Nephron (organoid): ENCODE data around the gene CALB2.

Experiments
- H3K27ac Mint-ChIP-seq, 3 experiments: 2 replicates each; pipeline ENCODE4 v1.8.0; 2020; ENCODE audit warnings: mixed read lengths in 3 of 3, mild to moderate bottlenecking in 2 of 3, moderate library complexity in 1 of 3
- H3K27me3 Mint-ChIP-seq: 2 replicates; pipeline ENCODE4 v1.8.0; 2021; ENCODE audit warnings: low read depth, mild to moderate bottlenecking, moderate library complexity, mixed read lengths
- H3K36me3 Mint-ChIP-seq: 2 replicates; pipeline ENCODE4 v1.8.0; 2020; ENCODE audit warnings: low read depth, mixed read lengths
- H3K4me1 Mint-ChIP-seq: 2 replicates; pipeline ENCODE4 v1.8.0; 2020; ENCODE audit warnings: mixed read lengths
- H3K4me3 Mint-ChIP-seq, 3 experiments: 2 replicates each; pipeline ENCODE4 v1.8.0; 2020; ENCODE audit warnings: mild to moderate bottlenecking in 3 of 3, mixed read lengths in 3 of 3, moderate library complexity in 2 of 3
- H3K9me3 Mint-ChIP-seq: 2 replicates; pipeline ENCODE4 v1.8.0; 2020; ENCODE audit warnings: mixed read lengths
- CTCF ChIP-seq, 3 experiments: fragments of 200-600 bp; sonication (generic); IDR thresholded peaks; one replicate each; pipeline ENCODE4 v1.5.0; 2021; ENCODE audit warnings: antibody characterized with exemption in 3 of 3; ENCODE audit not compliant: unreplicated experiment in 3 of 3

The CALB2 gene

GRCh38 chr16:71360378-71360777, 1.9 kb downstream of the CALB2 start:
- Mint-ChIP-seq H3K4me3 (no peak overlapping the region), H3K36me3 (no peaks in the 10 kb centered on the region), H3K4me1 (no peaks in the 10 kb centered on the region), H3K27ac (no peak overlapping the region), H3K9me3 (no peaks in the 10 kb centered on the region), H3K27me3 (peaks cover 72% of the 10 kb centered on the region)
- no peak for TF ChIP-seq CTCF (IDR thresholded peaks at IDR 0.05; ENCODE audit: unreplicated experiment in 3 of 3)

DNA sequence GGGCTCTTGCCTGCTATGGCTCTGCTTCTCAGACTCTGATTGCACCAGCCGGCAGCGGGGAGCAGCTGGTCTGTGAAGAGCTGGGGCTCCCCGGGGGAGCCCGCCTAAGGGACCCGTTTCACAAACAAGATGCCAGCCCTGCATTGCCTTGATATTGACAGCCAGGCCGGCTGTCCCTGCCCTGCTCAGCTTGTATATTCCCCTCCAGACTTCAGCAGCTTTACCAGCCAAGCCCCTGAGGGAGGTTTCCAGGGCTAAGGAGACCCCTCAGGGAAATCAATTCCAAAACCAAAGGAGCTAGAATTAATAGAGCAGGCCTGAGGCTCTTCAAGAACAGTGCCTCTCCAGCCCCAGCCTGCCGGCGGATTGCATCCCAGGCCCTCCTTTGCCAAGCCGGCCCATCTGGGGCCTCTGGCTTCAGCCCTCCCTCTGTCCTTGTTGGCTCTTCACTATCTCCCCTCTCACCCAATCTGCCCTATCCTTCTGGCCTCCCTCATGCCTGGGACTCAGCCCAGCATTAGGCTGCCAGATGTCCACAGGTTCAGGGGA, 5.7 kb downstream of the CALB2 start:
- no peak overlapping the region for H3K27ac Mint-ChIP-seq
- no peak overlapping the region for H3K4me3 Mint-ChIP-seq
- TF ChIP-seq CTCF (IDR thresholded peaks at IDR 0.05; ENCODE audit: unreplicated experiment in 3 of 3): no peak
- H3K36me3 Mint-ChIP-seq: no peaks in the 10 kb centered on the region
- peaks cover 58% of the 10 kb centered on the region for H3K27me3 Mint-ChIP-seq
- no peaks in the 10 kb centered on the region for H3K9me3 Mint-ChIP-seq
- H3K4me1 Mint-ChIP-seq: no peaks in the 10 kb centered on the region

DNA sequence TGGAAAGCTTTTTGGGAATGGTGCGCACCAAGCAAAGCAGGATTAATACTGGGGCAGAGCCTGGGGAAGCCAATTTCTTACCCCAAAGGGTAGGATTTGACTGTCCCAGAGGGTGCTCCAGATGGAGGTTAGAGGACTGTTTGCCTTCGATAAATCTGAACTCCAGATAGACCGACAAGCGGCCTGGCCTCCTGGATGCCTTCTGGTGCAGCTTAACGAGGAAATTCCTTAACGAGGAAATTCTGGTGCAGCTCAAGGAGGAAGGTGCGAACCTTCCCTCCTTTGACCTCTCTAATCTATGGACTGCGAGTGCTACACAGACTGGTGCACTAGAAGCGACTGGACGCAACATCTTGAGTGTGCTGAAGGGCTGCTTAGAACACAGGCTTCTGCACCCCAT, 6.5 kb downstream of the CALB2 start:
- H3K9me3 Mint-ChIP-seq: no peaks in the 10 kb centered on the region
- H3K27me3 Mint-ChIP-seq: peaks cover 58% of the 10 kb centered on the region
- H3K27ac Mint-ChIP-seq: no peak overlapping the region
- H3K36me3 Mint-ChIP-seq: no peaks in the 10 kb centered on the region
- H3K4me3 Mint-ChIP-seq: no peak overlapping the region
- no peaks in the 10 kb centered on the region for H3K4me1 Mint-ChIP-seq
- TF ChIP-seq CTCF (IDR thresholded peaks at IDR 0.05; ENCODE audit: unreplicated experiment in 3 of 3): no peak

DNA sequence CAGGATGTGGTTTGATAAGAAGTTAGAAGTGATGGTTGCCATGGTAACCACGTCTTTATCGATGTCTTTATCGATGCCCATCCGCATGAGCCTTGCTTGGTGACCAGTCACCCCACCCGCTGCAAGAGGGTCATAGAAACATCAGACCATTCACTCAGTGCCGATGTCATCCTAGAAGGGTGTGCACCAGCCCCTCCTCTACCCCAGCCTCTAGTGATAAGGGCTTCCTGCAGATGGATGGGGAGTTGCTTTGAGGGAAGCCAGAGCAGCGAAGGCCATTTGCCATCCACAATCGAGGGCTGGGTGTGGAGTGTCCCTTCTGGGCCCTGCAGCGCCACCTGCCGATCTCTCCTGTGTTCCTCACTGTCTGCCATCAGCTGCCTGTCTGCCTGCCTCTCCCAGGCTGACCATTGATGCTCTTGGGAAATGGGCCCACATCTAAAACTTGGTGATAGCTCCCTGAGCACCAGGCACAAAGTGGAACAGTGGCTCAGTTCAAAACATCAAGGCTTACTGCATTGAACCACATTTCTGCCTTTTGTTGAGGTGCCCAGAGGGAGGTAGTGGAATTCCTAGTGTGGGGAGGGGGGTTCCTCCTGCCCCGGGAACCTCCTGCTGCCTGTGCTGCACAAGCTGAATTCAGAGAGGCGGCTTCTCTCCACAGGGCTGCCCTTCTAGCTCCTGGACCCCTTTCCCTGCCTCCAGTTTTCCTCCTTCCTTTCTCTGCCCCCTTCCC, 8.9 kb downstream of the CALB2 start:
- Mint-ChIP-seq H3K4me3 (no peak overlapping the region), H3K27me3 (peaks cover 38% of the 10 kb centered on the region), H3K9me3 (no peaks in the 10 kb centered on the region), H3K36me3 (no peaks in the 10 kb centered on the region), H3K4me1 (no peaks in the 10 kb centered on the region), H3K27ac (no peak overlapping the region)
- peak; percentile 17 to 41 (median 29) for TF ChIP-seq CTCF (IDR thresholded peaks at IDR 0.05; ENCODE audit: unreplicated experiment in 3 of 3)

DNA sequence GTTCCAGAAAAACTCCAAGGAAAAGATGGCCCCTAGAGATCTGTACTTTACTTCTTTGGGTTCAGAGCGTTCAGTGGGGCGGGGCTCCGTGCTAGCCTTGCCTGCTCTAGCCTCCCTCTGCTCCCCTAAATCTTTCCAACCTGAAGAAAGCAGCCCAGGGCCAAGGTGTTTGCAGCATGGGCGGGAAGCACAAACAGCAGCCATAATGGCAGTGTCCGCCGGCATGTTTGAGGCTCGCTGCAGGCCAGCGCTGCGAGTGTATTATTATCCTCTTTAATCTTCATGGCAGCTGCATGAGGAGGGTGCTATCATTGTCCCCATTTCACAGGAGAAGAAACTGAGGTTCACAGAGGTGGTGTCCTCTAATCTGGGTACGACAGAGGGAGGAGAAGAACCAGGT, 10.4 kb downstream of the CALB2 start:
- Mint-ChIP-seq H3K9me3 (no peaks in the 10 kb centered on the region), H3K36me3 (no peaks in the 10 kb centered on the region), H3K4me3 (no peak overlapping the region), H3K27me3 (peaks cover 35% of the 10 kb centered on the region), H3K4me1 (no peaks in the 10 kb centered on the region), H3K27ac (no peak overlapping the region)
- no peak for TF ChIP-seq CTCF (IDR thresholded peaks at IDR 0.05; ENCODE audit: unreplicated experiment in 3 of 3)

DNA sequence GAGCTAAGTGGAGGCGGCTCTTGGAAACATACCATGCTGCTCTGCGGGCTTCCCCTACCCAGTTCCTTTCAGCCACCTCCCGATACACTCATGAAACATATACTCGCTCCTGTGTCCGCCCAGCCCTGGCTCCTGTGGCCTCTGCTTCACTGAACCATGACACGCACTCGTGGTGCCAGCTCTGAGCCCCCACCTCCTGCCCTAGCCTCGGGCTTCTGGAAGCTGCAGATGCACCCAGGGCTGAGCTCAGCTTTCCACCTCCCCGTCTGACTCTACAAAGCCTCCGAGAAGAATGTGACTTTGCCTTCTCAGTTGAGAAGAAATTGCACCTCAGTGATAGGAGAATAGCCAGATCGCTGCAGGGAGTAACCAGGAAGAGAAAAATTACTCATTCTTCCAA, 11.0 kb downstream of the CALB2 start:
- H3K27me3 Mint-ChIP-seq: peaks cover 34% of the 10 kb centered on the region
- H3K9me3 Mint-ChIP-seq: no peaks in the 10 kb centered on the region
- TF ChIP-seq CTCF (IDR thresholded peaks at IDR 0.05; ENCODE audit: unreplicated experiment in 3 of 3): no peak
- H3K36me3 Mint-ChIP-seq: no peaks in the 10 kb centered on the region
- H3K4me1 Mint-ChIP-seq: no peaks in the 10 kb centered on the region
- no peak overlapping the region for H3K4me3 Mint-ChIP-seq
- H3K27ac Mint-ChIP-seq: no peak overlapping the region
